Natural killer cell (primary cell): Measurements from ENCODE around the gene AGER. TPM values are rescaled to one million over a fixed set of nuclear protein-coding genes. Genes with fewer than 3 reads are reported as not detected.

Experiments used
- ATAC-seq, 3 donors: fragments of 150-1000 bp in 2 of 3; fragments of 200-7000 bp in 1 of 3; cut with Tn5 transposase; 1 replicate in 1 of 3; 2 replicates in 2 of 3; pipeline ENCODE4 v1.10.0; 2021; ENCODE audit warnings: mild to moderate bottlenecking in 2 of 3, moderate library complexity in 2 of 3
- DNase-seq, 2 donors: peaks; one replicate each; pipeline versions ENCODE4 v3.0.0 to v3.0.0-alpha.2; 2013 to 2021; ENCODE audit warnings: mixed read lengths in 1 of 2
- H3K27ac ChIP-seq: one replicate; pipeline ENCODE4 v1.5.1; 2013; ENCODE audit warnings: mild to moderate bottlenecking, low read length
- H3K27me3 ChIP-seq: one replicate; pipeline ENCODE4 v1.6.1; 2013; ENCODE audit warnings: low read length; ENCODE audit not compliant: control insufficient read depth, insufficient read depth
- H3K36me3 ChIP-seq: one replicate; pipeline ENCODE4 v1.6.1; 2013; ENCODE audit warnings: low read length; ENCODE audit not compliant: control insufficient read depth, insufficient read depth
- H3K4me1 ChIP-seq: one replicate; pipeline ENCODE4 v1.6.1; 2013; ENCODE audit warnings: low read length; ENCODE audit not compliant: control insufficient read depth, insufficient read depth
- H3K4me3 ChIP-seq: one replicate; pipeline ENCODE4 v1.5.1; 2013; ENCODE audit warnings: low read length
- H3K9me3 ChIP-seq: one replicate; pipeline ENCODE4 v1.6.1; 2013; ENCODE audit warnings: low read length; ENCODE audit not compliant: control insufficient read depth, insufficient read depth
- H3K27ac Mint-ChIP-seq, 2 donors: one replicate each; pipeline ENCODE4 v1.8.0; 2022; ENCODE audit warnings: mild to moderate bottlenecking in 2 of 2, mixed read lengths in 2 of 2, moderate library complexity in 1 of 2
- H3K27me3 Mint-ChIP-seq, 2 donors: one replicate each; pipeline ENCODE4 v1.8.0; 2022; ENCODE audit warnings: low read depth in 2 of 2, mixed read lengths in 2 of 2
- H3K36me3 Mint-ChIP-seq: one replicate; pipeline ENCODE4 v1.8.0; 2022; ENCODE audit warnings: mixed read lengths
- H3K4me1 Mint-ChIP-seq, 2 donors: one replicate each; pipeline ENCODE4 v1.8.0; 2022; ENCODE audit warnings: mixed read lengths in 2 of 2
- H3K4me3 Mint-ChIP-seq: one replicate; pipeline ENCODE4 v1.8.0; 2022; ENCODE audit warnings: mild to moderate bottlenecking, moderate library complexity, mixed read lengths
- H3K9me3 Mint-ChIP-seq, 2 donors: one replicate each; pipeline ENCODE4 v1.8.0; 2022; ENCODE audit warnings: mixed read lengths in 2 of 2
- WGBS: methylation state at CpG from one replicate; pipeline ENCODE4 v1.1.7; 2013; ENCODE audit warnings: missing lambda C conversion rate; ENCODE audit not compliant: insufficient coverage; 5-methylcytosine and 5-hydroxymethylcytosine counted together
- intact Hi-C: fragments of 100-400 bp; cut with micrococcal nuclease; formaldehyde crosslinking; loops from one replicate; pipeline ENCODE4 v1.14.2; 2022
- total RNA-seq, 4 donors: library from RNA; stranded (reverse); fragments of 120-200 nt in 1 of 4; gene quantifications; one replicate each; pipeline versions ENCODE4 v1.2.3 to v1.2.4, GENCODE V29; 2013 to 2022
- TF ChIP-seq, protein P1 (sequence below): fragments of 200-600 bp; IDR thresholded peaks from one replicate; pipeline ENCODE4 v1.8.0; 2022; ENCODE audit warnings: antibody characterized with exemption

AGER gene
- total RNA-seq, 3 donors from 2014 or later (not counting 1 experiment from before 2014, with no cell fraction given) = 19.0 to 25.1 (median 22.9) TPM

GRCh38 chr6:32218167-32218566 lies 34.1 kb upstream of the AGER start:
- no peaks in the 10 kb centered on the region for H3K36me3 Mint-ChIP-seq
- no peaks in the 10 kb centered on the region for H3K27me3 ChIP-seq
- H3K4me3 Mint-ChIP-seq = no peak overlapping the region
- no peaks in the 10 kb centered on the region for H3K9me3 ChIP-seq
- DNase-seq (no peak), ATAC-seq (no peak)
- no peaks in the 10 kb centered on the region for H3K27me3 Mint-ChIP-seq
- WGBS = 85% methylated on average over 7 of the region's 7 CpGs
- no peak overlapping the region for H3K27ac Mint-ChIP-seq
- H3K4me1 ChIP-seq = peaks cover 5% of the 10 kb centered on the region
- H3K4me3 ChIP-seq = no peak overlapping the region
- no peak overlapping the region for H3K27ac ChIP-seq
- no peaks in the 10 kb centered on the region for H3K4me1 Mint-ChIP-seq
- no peaks in the 10 kb centered on the region for H3K9me3 Mint-ChIP-seq
- intact Hi-C loops = no loop called here
- TF ChIP-seq, protein P1, sequence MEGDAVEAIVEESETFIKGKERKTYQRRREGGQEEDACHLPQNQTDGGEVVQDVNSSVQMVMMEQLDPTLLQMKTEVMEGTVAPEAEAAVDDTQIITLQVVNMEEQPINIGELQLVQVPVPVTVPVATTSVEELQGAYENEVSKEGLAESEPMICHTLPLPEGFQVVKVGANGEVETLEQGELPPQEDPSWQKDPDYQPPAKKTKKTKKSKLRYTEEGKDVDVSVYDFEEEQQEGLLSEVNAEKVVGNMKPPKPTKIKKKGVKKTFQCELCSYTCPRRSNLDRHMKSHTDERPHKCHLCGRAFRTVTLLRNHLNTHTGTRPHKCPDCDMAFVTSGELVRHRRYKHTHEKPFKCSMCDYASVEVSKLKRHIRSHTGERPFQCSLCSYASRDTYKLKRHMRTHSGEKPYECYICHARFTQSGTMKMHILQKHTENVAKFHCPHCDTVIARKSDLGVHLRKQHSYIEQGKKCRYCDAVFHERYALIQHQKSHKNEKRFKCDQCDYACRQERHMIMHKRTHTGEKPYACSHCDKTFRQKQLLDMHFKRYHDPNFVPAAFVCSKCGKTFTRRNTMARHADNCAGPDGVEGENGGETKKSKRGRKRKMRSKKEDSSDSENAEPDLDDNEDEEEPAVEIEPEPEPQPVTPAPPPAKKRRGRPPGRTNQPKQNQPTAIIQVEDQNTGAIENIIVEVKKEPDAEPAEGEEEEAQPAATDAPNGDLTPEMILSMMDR = no peak
- H3K36me3 ChIP-seq = no peaks in the 10 kb centered on the region

- intact Hi-C loops = no loop called here
- TF ChIP-seq, protein P1 = no peak
- DNase-seq = no peak
- no peak overlapping the region for H3K4me3 ChIP-seq
- H3K27me3 ChIP-seq = no peaks in the 10 kb centered on the region
- Mint-ChIP-seq H3K36me3 (no peaks in the 10 kb centered on the region), H3K9me3 (no peaks in the 10 kb centered on the region), H3K4me1 (no peaks in the 10 kb centered on the region), H3K27ac (no peak overlapping the region), H3K4me3 (no peak overlapping the region), H3K27me3 (no peaks in the 10 kb centered on the region)
- no peak for ATAC-seq
- no peak overlapping the region for H3K27ac ChIP-seq
- H3K9me3 ChIP-seq = no peaks in the 10 kb centered on the region
- no peaks in the 10 kb centered on the region for H3K36me3 ChIP-seq
- 94% methylated on average over 11 of the region's 11 CpGs for WGBS
- H3K4me1 ChIP-seq = no peaks in the 10 kb centered on the region
These were observed 32.9 kb upstream of the AGER start for GRCh38 chr6:32216998-32217397.

- Histone ChIP-seq H3K27me3 (no peaks in the 10 kb centered on the region), H3K4me1 (no peaks in the 10 kb centered on the region), H3K4me3 (no peak overlapping the region), H3K36me3 (no peaks in the 10 kb centered on the region), H3K9me3 (no peaks in the 10 kb centered on the region), H3K27ac (no peak overlapping the region)
- Mint-ChIP-seq H3K4me3 (no peak overlapping the region), H3K4me1 (no peaks in the 10 kb centered on the region), H3K27me3 (no peaks in the 10 kb centered on the region), H3K27ac (no peak overlapping the region), H3K36me3 (no peaks in the 10 kb centered on the region), H3K9me3 (no peaks in the 10 kb centered on the region)
- intact Hi-C loops = no loop called here
- TF ChIP-seq, protein P1 = no peak
- ATAC-seq = no peak
- WGBS = 89% methylated on average over 10 of the region's 10 CpGs
- DNase-seq = no peak
These were observed 32.2 kb upstream of the AGER start for GRCh38 chr6:32216285-32216684.

GRCh38 chr6:32215617-32216016 lies 31.6 kb upstream of the AGER start:
- Histone ChIP-seq H3K36me3 (no peaks in the 10 kb centered on the region), H3K27ac (no peak overlapping the region), H3K9me3 (no peaks in the 10 kb centered on the region), H3K4me3 (no peak overlapping the region), H3K4me1 (no peaks in the 10 kb centered on the region), H3K27me3 (no peaks in the 10 kb centered on the region)
- H3K36me3 Mint-ChIP-seq = no peaks in the 10 kb centered on the region
- H3K4me1 Mint-ChIP-seq = no peaks in the 10 kb centered on the region
- TF ChIP-seq, protein P1 = no peak
- H3K4me3 Mint-ChIP-seq = no peak overlapping the region
- H3K27ac Mint-ChIP-seq = no peak overlapping the region
- WGBS = 90% methylated on average over 4 of the region's 4 CpGs
- H3K27me3 Mint-ChIP-seq = no peaks in the 10 kb centered on the region
- DNase-seq (no peak), ATAC-seq (no peak)
- intact Hi-C loops = no loop called here
- no peaks in the 10 kb centered on the region for H3K9me3 Mint-ChIP-seq
